NB4 (cell line): ENCODE measurements around the gene UROC1.

ENCODE experiments used
- CTCF ChIP-seq: IDR thresholded peaks from one replicate; pipeline ENCODE4 v1.5.1; 2012; ENCODE audit warnings: low read depth, low read length
- MYC ChIP-seq: IDR thresholded peaks from 2 replicates; pipeline ENCODE4 v1.6.1; 2011; ENCODE audit warnings: low read depth, low read length

GRCh38 chr3:126538966-126539365, 21.4 kb upstream of the UROC1 start:
- TF ChIP-seq CTCF = no peak
- no peak for TF ChIP-seq MYC
